Skeletal muscle satellite cell (primary cell): ENCODE measurements around the gene ATPAF2.
A peak's percentile ranks its signal among the peaks of the same experiment; 100 is the strongest.

ENCODE experiments used
- H3K27me3 ChIP-seq: 2 replicates; pipeline ENCODE4 v1.7.0; 2013; ENCODE audit warnings: low read length; ENCODE audit not compliant: control insufficient read depth, insufficient read depth
- H3K36me3 ChIP-seq: 2 replicates; pipeline ENCODE4 v1.7.0; 2013; ENCODE audit warnings: mild to moderate bottlenecking, control low read depth, low read length; ENCODE audit not compliant: insufficient read depth
- H3K4me1 ChIP-seq: 2 replicates; pipeline ENCODE4 v1.7.0; 2013; ENCODE audit warnings: low read length; ENCODE audit not compliant: control insufficient read depth, insufficient read depth
- H3K4me2 ChIP-seq: 2 replicates; pipeline ENCODE4 v1.7.0; 2013; ENCODE audit warnings: mild to moderate bottlenecking, low read length
- H3K4me3 ChIP-seq: 2 replicates; pipeline ENCODE4 v1.7.0; 2013; ENCODE audit warnings: low read length
- H3K9ac ChIP-seq: 2 replicates; pipeline ENCODE4 v1.7.0; 2013; ENCODE audit warnings: mild to moderate bottlenecking, low read depth, low read length, moderate library complexity
- H3K9me3 ChIP-seq: replicated peaks from 2 replicates; pipeline ENCODE4 v1.7.0; 2013; ENCODE audit warnings: mild to moderate bottlenecking, control low read depth, low read length

Gene ATPAF2

GRCh38 chr17:18064053-18064452 lies 25.1 kb upstream of the ATPAF2 start:
- H3K4me1 ChIP-seq: no peaks in the 10 kb centered on the region
- H3K27me3 ChIP-seq: no peaks in the 10 kb centered on the region
- peaks cover 43% of the 10 kb centered on the region for H3K36me3 ChIP-seq
- no peak overlapping the region for H3K4me3 ChIP-seq
- no peaks in the 10 kb centered on the region for H3K9me3 ChIP-seq
- H3K4me2 ChIP-seq: no peak overlapping the region
- H3K9ac ChIP-seq: no peak overlapping the region

- Histone ChIP-seq H3K4me2 (no peak overlapping the region), H3K27me3 (no peaks in the 10 kb centered on the region), H3K9ac (no peak overlapping the region), H3K9me3 (no peaks in the 10 kb centered on the region), H3K36me3 (peaks cover 47% of the 10 kb centered on the region), H3K4me1 (no peaks in the 10 kb centered on the region), H3K4me3 (no peak overlapping the region)
Observed at GRCh38 chr17:18059283-18059682, 20.3 kb upstream of the ATPAF2 start.

DNA sequence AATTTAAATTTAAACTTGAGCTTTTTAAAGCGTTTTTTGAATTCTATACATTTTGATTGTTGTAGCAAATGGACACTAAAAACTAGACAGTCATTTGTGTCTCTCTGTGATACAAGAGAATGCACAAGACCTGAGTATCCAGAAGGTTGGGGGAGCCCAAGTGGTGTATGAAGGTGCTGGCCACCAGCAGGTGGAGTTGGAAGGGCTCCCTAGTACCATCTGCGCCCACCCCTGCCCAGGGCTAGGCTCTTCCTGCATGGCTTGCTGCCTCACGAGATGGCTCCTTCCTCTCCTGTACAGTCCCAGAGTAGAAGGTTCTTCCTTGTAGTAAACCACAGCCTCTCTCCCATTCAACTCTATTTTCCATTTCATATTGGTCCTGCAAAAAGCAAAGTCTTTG lies 17.2 kb upstream of the ATPAF2 start:
- Histone ChIP-seq H3K4me1 (no peaks in the 10 kb centered on the region), H3K4me3 (no peak overlapping the region), H3K27me3 (no peaks in the 10 kb centered on the region), H3K4me2 (no peak overlapping the region), H3K36me3 (peaks cover 35% of the 10 kb centered on the region), H3K9me3 (no peaks in the 10 kb centered on the region), H3K9ac (no peak overlapping the region)

GRCh38 chr17:18055597-18055996 lies 16.6 kb upstream of the ATPAF2 start:
- H3K4me3 ChIP-seq: no peak overlapping the region
- H3K4me2 ChIP-seq: no peak overlapping the region
- H3K9ac ChIP-seq: no peak overlapping the region
- H3K36me3 ChIP-seq: peaks cover 32% of the 10 kb centered on the region
- H3K27me3 ChIP-seq: no peaks in the 10 kb centered on the region
- no peaks in the 10 kb centered on the region for H3K4me1 ChIP-seq
- H3K9me3 ChIP-seq: no peaks in the 10 kb centered on the region

- Histone ChIP-seq H3K9me3 (no peaks in the 10 kb centered on the region), H3K4me1 (peaks cover 12% of the 10 kb centered on the region), H3K27me3 (no peaks in the 10 kb centered on the region), H3K36me3 (peaks cover 13% of the 10 kb centered on the region), H3K4me2 (no peak overlapping the region), H3K9ac (no peak overlapping the region), H3K4me3 (no peak overlapping the region)
Observed at GRCh38 chr17:18045691-18046350, 6.9 kb upstream of the ATPAF2 start.

DNA sequence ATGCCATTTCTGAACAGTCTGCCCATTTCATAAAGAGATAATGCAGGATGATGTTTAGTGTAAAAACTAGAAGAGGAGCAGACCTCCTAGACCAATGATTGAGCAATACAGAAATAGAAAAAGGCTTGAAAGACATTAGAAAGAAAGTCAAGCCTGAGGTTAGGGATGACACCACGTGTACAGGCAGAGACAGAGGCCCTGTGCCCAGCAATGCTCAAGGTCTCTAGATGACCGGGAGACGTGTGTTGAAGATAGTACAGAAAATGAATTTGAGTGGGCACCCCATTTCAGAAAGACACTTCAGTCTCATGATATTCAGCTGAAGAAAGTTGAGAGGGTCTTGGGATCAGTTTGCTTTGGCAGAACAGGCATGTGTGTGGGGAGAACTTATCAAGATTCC lies 5.6 kb upstream of the ATPAF2 start:
- no peak overlapping the region for H3K9ac ChIP-seq
- H3K4me1 ChIP-seq: peaks cover 21% of the 10 kb centered on the region
- H3K4me3 ChIP-seq: no peak overlapping the region
- H3K36me3 ChIP-seq: peaks cover 13% of the 10 kb centered on the region
- H3K9me3 ChIP-seq: no peaks in the 10 kb centered on the region
- H3K4me2 ChIP-seq: no peak overlapping the region
- no peaks in the 10 kb centered on the region for H3K27me3 ChIP-seq

DNA sequence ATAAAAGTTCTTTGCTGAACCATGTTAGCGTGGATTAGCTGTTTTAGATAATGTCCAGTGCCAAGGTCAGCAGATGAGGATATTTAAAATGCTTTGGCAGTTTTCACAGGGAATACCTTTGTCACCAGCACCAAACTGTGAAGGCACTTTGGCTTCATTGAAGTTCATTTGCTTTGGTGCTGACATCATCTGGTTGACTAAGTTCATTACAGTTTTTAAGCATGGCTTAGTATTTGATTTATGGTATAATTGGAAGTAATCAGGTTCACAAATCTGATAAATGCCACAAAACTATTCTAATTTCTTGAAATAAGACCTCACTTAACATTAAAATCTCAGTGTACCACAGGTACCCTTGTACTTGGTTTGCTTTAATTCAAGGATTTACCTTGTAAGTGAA lies 4.5 kb upstream of the ATPAF2 start:
- H3K4me3 ChIP-seq: no peak overlapping the region
- H3K4me1 ChIP-seq: peaks cover 21% of the 10 kb centered on the region
- H3K9ac ChIP-seq: no peak overlapping the region
- no peaks in the 10 kb centered on the region for H3K9me3 ChIP-seq
- no peaks in the 10 kb centered on the region for H3K27me3 ChIP-seq
- peaks cover 13% of the 10 kb centered on the region for H3K36me3 ChIP-seq
- H3K4me2 ChIP-seq: no peak overlapping the region

DNA sequence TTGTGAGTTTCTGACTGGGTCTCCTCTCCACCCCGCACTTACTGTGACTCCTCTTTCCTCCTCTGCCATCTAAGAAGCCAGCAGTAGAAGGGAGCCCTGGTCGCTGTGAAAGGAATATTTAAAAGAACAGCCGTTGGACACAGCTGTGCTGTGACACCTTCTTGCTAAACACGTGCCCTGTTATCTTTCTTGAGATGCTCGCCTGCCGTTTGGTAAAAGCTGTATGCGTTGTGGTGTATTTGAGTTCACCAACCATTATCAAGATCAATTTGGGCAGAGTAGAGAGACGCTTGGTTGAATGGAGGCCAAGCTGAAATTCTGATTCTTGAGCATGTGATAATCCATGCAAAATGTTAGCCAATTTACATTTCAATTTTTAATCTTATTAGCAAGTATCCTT lies 4.0 kb upstream of the ATPAF2 start:
- no peak overlapping the region for H3K4me2 ChIP-seq
- no peak overlapping the region for H3K4me3 ChIP-seq
- peaks cover 13% of the 10 kb centered on the region for H3K36me3 ChIP-seq
- no peak overlapping the region for H3K9ac ChIP-seq
- H3K4me1 ChIP-seq: peaks cover 26% of the 10 kb centered on the region
- no peaks in the 10 kb centered on the region for H3K9me3 ChIP-seq
- H3K27me3 ChIP-seq: no peaks in the 10 kb centered on the region

DNA sequence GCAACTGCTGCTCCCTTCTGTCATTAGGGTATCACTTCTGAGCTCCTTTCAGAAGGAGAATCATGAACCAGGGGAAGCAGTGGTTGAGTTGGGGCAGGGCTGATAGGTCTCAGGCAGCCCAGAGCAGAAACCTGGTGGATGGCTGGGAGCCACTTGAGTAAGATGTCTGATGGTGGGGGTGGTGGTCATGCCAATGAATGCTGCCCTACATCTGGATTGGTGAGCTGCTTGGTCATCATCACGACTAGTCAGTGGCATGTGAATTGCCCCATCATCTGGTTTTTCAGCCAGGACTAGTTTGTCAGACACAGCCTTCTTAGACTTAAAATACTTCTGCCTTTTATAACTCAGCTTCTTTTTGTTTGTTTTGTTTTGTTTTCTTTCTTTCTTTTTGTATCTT lies 2.8 kb upstream of the ATPAF2 start:
- Histone ChIP-seq H3K9me3 (no peaks in the 10 kb centered on the region), H3K27me3 (no peaks in the 10 kb centered on the region), H3K9ac (no peak overlapping the region), H3K4me2 (peak overlapping the region; percentile 16), H3K4me3 (peak overlapping the region; percentile 3), H3K4me1 (peaks cover 30% of the 10 kb centered on the region), H3K36me3 (peaks cover 5% of the 10 kb centered on the region)

DNA sequence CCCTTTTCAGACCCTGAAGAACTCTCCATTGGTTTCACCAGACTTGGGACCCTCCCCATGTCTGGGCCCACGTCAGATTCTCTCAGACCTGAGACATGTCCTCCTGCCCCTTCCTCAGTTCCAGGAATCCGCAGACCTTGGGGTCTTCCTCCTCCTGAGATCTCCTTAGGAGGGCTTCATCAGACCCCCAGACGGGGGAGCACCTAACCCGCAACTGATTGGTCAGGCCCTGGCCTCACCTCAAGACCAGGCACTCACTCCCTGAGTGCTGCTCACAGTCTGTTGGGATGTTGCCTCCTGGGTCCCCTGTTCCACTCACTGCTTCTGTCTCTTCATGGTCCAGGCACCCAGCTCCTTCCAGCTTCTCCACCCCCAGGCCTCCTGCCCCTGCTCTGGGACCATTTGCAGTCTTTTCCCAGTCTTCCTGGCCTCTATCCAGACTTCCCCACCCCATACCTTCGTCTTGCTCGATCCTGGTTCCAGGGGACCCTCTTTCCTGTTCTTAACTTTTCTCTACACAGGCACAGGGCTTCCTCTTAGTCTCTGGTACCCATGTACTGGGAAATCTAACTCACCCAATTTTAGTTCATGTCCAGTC lies 1.4 kb upstream of the ATPAF2 start:
- peak overlapping the region; percentile 96 for H3K4me3 ChIP-seq

GRCh38 chr17:18039535-18040260 lies 730 bp upstream of the ATPAF2 start:
- H3K9me3 ChIP-seq: no peaks in the 10 kb centered on the region
- peak overlapping the region; percentile 96 for H3K4me3 ChIP-seq
- peak overlapping the region; percentile 90 for H3K4me2 ChIP-seq
- H3K9ac ChIP-seq: peak overlapping the region; percentile 87
- no peaks in the 10 kb centered on the region for H3K27me3 ChIP-seq
- peaks cover 30% of the 10 kb centered on the region for H3K4me1 ChIP-seq
- no peaks in the 10 kb centered on the region for H3K36me3 ChIP-seq

More for the DNA sequence above, 1.4 kb upstream of the ATPAF2 start:
- H3K4me1 ChIP-seq: peaks cover 30% of the 10 kb centered on the region
- H3K4me2 ChIP-seq: peak overlapping the region; percentile 90
- no peaks in the 10 kb centered on the region for H3K36me3 ChIP-seq
- no peaks in the 10 kb centered on the region for H3K27me3 ChIP-seq
- H3K9ac ChIP-seq: peak overlapping the region; percentile 87
- no peaks in the 10 kb centered on the region for H3K9me3 ChIP-seq
